ENCODE measurements around the gene G0S2. TPM values are rescaled to one million over a fixed set of nuclear protein-coding genes. Genes with fewer than 3 reads are reported as not detected.

G0S2 gene
- total RNA-seq, 1 donor: 23.0 TPM

- no peak for TF ChIP-seq CTCF (IDR thresholded peaks at IDR 0.05; ENCODE audit: insufficient read depth, low read length)
- no peak overlapping the region for H3K4me3 ChIP-seq (ENCODE audit: low read depth, low read length)
- DNase-seq (ENCODE audit: low read depth): no peak
Observed at GRCh38 chr1:209655411-209656231, 19.6 kb upstream of the G0S2 start.

- no peak overlapping the region for H3K4me3 ChIP-seq (ENCODE audit: low read depth, low read length)
- no peak for TF ChIP-seq CTCF (IDR thresholded peaks at IDR 0.05; ENCODE audit: insufficient read depth, low read length)
- DNase-seq (ENCODE audit: low read depth): no peak
Observed at GRCh38 chr1:209657140-209657879, 17.9 kb upstream of the G0S2 start.

DNA sequence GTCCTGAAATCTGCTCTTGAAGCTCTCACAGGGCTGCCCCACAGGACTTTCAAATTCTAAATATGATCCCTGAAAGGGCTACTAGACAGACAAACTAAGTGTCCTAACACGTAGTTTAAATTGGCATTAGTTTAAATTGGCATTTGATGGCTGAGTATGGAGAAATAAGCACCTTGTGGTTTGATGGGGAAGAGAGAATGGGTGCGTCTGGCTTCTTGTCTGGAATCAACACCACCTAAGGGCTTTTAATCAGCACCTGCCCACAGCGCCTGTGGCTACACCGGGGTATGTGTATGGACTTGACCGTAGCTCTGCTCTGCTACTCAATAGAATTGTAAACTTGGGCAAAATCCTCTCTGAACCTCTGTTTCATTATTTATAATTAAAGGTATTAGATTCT is 17.3 kb upstream of the G0S2 start:
- no peak for TF ChIP-seq CTCF (IDR thresholded peaks at IDR 0.05; ENCODE audit: insufficient read depth, low read length)
- no peak overlapping the region for H3K4me3 ChIP-seq (ENCODE audit: low read depth, low read length)
- no peak for DNase-seq (ENCODE audit: low read depth)

DNA sequence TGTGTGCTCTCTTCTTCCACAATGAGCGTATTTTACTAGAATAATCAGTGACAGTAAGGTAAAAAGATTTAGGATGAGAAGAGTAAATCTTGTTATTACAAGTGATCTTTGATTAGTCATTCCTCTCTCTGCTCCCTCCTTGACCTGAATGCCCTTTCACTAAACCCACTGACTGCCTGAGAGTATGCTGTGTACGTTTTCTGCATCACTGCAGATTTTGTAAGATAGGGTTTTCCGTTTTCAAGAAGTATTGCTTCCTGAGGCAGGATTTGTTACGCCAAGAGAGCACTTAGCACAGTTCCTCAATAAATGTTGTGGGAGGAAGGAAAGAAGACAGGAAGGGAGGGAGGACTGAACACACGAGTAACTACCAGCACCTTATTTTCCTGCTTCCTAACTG is 15.3 kb upstream of the G0S2 start:
- H3K4me3 ChIP-seq (ENCODE audit: low read depth, low read length): no peak overlapping the region
- TF ChIP-seq CTCF (IDR thresholded peaks at IDR 0.05; ENCODE audit: insufficient read depth, low read length): no peak
- DNase-seq (ENCODE audit: low read depth): no peak

DNA sequence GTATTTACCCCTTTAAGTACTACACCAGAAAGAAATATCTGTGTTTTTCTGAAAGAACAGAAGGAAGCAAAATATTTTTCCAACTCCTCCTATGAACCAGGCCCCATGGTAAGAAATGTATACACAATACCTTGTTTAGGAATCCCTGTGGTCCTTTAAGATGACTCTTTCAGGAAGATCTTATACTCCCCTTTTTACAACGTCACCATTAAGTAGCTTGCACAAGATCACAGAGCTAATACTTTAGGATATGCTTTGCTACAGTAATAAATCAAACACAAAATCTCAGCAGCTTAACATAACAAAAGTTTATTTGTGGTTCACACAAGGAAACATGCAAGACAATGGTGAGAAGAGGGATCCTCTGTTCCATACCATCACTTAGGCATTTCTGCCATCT is 14.1 kb upstream of the G0S2 start:
- no peak for TF ChIP-seq CTCF (IDR thresholded peaks at IDR 0.05; ENCODE audit: insufficient read depth, low read length)
- H3K4me3 ChIP-seq (ENCODE audit: low read depth, low read length): no peak overlapping the region
- no peak for DNase-seq (ENCODE audit: low read depth)

DNA sequence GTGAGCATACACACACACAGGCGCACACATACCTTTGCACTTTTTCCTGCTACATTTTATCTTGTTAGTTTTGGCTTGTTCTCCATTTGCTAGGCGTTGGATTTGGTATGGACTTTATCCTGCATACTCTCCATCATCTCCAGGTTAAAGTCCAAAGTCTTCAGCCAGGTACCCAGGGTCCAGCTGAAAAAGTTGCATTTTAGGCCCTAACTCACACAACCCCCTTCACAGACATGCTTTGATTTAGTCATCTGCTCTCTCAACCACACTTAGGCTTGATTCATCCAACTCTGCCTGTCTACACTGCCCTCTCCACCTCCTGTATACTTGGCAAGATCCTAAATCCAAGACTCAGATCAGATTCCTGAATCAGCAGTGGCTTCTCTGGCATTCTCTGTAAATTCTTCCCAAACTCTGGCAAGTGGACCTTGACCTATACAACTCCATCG is 12.3 kb upstream of the G0S2 start:
- no peak for DNase-seq (ENCODE audit: low read depth)
- H3K4me3 ChIP-seq (ENCODE audit: low read depth, low read length): no peak overlapping the region
- no peak for TF ChIP-seq CTCF (IDR thresholded peaks at IDR 0.05; ENCODE audit: insufficient read depth, low read length)
